Bronchial epithelial cell (primary cell): ENCODE results near the gene TEX35. TPM values are rescaled to one million over a fixed set of nuclear protein-coding genes. Genes with fewer than 3 reads are reported as not detected.

Experiments used
- DNase-seq: peaks from one replicate; pipeline ENCODE4 v3.0.0-alpha.2; 2010; ENCODE audit warnings: low read depth
- FAIRE-seq: peaks from 2 replicates; lab custom pipeline; 2011; peaks lifted over from hg19 to GRCh38; lab: Jason Lieb, UNC
- H3K27me3 ChIP-seq: 2 replicates; pipeline ENCODE4 v1.5.1; 2011; ENCODE audit warnings: low read length; ENCODE audit not compliant: control insufficient read depth, insufficient read depth
- H3K36me3 ChIP-seq: 2 replicates; pipeline ENCODE4 v1.5.1; 2011; ENCODE audit warnings: low read length; ENCODE audit not compliant: control insufficient read depth, insufficient read depth
- H3K4me3 ChIP-seq: 2 replicates; pipeline ENCODE4 v1.5.1; 2011; ENCODE audit warnings: mild to moderate bottlenecking, low read depth, low read length, control low read depth
- total RNA-seq: library from RNA; depleted of rRNA; stranded (reverse); fragments of >200 nt; gene quantifications from 2 replicates; pipeline ENCODE4 v1.2.1, GENCODE V29; 2014
- TF ChIP-seq, protein P1 (sequence below): IDR thresholded peaks from 2 replicates; pipeline ENCODE4 v1.5.1; 2011; ENCODE audit warnings: mild to moderate bottlenecking, moderate library complexity, low read length, control low read depth, inconsistent platforms; ENCODE audit not compliant: insufficient read depth, severe bottlenecking

The TEX35 gene
- total RNA-seq, 1 donor from 2014 or later, result not detected

DNA sequence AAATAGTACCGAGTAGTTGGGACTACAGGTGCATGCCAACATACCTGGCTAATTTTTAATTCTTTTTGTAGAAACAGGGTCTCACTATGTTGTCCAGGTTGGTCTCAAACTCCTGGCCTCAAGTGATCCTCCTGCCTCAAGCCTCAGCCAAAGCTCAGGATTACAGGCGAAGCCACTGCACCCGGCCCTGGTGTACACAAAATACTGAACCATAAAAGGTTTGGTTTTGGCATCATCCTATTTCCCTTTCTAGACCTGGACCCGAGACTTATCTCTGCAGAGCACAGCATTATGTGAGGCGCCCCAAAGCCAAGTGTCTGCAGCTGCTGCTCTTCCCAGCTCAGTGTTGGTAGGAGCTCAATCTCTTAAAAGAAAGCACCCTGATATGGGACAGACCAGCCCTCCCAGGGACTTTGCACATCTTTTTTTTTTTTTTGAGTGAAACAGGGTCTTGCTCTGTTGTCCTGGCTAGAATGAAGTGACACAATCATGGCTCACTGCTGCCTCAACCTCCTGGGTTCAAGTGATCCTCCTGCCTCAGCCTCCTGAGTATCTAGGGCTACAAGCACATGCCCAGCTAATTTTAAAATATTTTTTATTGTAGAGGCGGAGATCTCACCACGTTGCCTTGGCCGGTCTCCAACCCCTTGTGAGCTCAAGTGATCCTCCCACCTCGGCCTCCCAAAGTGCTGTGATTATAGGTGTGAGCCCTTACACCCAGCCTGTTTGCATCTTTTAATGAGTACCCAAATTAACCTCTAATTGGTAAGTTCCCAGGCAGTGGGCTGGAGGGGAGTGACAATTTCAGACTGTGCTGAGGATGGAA lies 20.4 kb downstream of the TEX35 start:
- no peaks in the 10 kb centered on the region for H3K27me3 ChIP-seq
- DNase-seq (no peak), FAIRE-seq (no peak)
- no peak overlapping the region for H3K4me3 ChIP-seq
- H3K36me3 ChIP-seq, result no peaks in the 10 kb centered on the region
- TF ChIP-seq, protein P1, sequence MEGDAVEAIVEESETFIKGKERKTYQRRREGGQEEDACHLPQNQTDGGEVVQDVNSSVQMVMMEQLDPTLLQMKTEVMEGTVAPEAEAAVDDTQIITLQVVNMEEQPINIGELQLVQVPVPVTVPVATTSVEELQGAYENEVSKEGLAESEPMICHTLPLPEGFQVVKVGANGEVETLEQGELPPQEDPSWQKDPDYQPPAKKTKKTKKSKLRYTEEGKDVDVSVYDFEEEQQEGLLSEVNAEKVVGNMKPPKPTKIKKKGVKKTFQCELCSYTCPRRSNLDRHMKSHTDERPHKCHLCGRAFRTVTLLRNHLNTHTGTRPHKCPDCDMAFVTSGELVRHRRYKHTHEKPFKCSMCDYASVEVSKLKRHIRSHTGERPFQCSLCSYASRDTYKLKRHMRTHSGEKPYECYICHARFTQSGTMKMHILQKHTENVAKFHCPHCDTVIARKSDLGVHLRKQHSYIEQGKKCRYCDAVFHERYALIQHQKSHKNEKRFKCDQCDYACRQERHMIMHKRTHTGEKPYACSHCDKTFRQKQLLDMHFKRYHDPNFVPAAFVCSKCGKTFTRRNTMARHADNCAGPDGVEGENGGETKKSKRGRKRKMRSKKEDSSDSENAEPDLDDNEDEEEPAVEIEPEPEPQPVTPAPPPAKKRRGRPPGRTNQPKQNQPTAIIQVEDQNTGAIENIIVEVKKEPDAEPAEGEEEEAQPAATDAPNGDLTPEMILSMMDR, result no peak

DNA sequence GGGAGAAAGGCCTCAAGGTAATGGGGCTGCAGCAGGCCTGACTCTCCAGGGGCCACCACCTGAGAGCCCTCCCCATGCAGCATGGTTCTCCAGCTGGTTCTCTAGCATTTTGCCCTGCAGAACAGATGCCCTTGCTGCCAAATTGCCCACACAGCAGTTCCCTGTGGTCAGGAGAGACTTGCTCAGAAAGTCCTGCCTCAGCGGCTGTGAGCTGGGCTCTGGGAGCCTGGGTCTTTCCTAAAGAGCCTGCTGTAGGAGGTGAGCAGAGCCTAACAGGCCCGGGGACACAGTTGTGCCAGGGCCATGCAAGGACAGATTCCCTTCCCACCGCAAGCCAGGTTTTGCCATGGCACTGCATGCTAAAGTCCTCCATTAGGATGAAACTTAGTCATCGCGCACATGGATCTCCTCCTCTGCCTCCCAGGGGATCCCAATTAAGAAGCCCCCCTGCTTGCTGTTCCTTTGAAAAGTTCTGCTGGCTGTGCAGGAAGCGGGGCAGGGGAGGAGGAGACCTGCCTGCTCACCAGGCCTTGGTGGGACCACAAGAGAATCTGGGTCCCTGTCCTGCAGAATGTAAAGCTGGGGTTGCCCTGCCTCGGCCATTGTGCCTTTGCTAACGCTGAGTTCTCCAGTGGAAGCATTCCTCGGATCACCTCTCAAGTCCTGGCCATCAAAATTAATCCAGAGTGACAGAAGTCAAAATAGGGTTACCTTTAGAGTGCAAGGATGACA lies 21.4 kb downstream of the TEX35 start:
- FAIRE-seq, result no peak
- H3K4me3 ChIP-seq, result no peak overlapping the region
- DNase-seq, result no peak
- TF ChIP-seq, protein P1, result no peak
- H3K36me3 ChIP-seq, result no peaks in the 10 kb centered on the region
- H3K27me3 ChIP-seq, result no peaks in the 10 kb centered on the region

DNA sequence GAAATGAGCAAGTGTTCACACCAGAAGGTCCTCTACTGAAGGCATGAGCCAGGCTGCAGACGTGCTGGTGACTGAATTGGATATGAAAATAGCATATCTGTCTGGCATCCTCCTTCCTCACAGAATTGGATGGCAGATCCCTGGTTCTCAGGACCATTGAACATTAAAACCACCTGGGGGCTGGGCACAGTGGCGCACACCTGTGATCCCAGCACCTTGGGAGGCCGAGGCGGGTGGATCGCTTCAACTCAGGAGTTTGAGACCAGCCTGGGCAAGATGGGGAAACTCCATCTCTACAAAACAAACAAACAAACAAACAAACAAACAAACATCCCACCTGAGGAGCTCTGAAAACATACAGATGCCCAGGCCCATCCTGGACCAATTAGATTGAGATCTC lies 23.4 kb downstream of the TEX35 start:
- Histone ChIP-seq H3K36me3 (no peaks in the 10 kb centered on the region), H3K4me3 (no peak overlapping the region), H3K27me3 (no peaks in the 10 kb centered on the region)
- TF ChIP-seq, protein P1, result no peak
- no peak for DNase-seq
- no peak for FAIRE-seq

DNA sequence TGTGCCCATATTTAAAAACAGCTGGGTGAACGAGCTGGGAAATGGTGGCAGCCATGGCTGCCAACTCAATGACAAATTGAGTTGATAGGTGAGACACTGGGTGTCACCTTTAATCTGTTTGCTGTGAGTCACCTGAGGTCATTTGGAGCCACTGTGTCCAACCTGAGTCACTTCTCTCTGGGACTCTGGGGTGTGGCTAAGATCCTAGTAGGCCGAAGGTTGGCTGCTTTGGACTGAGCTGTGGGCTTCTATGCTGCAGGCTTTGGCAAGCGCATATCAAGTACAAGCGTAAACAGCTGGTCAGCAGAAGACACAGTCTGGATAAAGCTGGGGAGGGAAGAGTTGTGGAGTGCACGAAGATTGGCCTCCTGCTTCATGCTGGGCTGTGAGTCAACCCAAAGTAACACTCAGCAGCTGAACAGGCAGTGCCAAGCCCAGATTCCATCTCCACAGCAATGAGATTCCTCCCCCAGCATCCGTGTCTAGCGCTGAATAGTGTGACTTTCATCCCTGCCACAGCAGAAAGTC lies 24.0 kb downstream of the TEX35 start:
- peak; percentile 95 for FAIRE-seq
- H3K4me3 ChIP-seq, result no peak overlapping the region
- DNase-seq, result peak; percentile 90
- H3K36me3 ChIP-seq, result no peaks in the 10 kb centered on the region
- no peaks in the 10 kb centered on the region for H3K27me3 ChIP-seq
- TF ChIP-seq, protein P1, result no peak

DNA sequence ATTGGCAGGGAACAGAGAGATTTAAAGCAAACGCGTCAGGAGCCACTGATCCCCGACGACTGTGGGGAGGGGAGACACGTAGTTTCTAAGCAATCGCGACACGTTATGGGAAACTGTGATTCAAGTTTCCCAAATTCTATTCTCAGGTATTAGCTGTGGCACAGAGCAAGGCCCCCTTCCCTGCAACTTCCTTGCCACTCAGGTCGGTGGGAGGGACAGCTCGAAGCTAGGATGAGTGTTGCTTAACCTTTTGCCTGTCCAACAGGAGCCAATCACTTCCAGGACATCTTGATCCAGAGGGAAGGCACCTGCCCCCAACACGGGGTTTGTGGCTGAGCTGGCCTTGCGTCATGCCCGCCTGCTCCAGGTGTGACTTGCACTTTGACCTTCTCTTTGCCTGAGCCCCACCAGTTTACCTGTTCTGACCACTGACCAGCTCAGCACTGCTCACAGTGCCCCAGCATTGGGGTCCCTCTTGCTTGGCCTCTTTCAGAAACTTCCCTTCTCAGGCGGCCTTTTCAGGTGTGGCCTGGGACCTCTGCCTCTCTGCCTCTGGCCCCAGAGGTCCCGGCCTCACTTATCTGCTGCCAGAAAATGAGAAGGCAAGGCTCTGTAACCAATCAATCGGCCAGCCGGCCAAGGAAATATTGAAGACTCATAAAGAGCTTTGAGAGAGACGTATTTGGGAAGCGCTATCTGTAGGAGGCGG lies 24.6 kb downstream of the TEX35 start:
- Histone ChIP-seq H3K4me3 (no peak overlapping the region), H3K36me3 (no peaks in the 10 kb centered on the region), H3K27me3 (no peaks in the 10 kb centered on the region)
- FAIRE-seq (no peak), DNase-seq (no peak)
- TF ChIP-seq, protein P1, result no peak
